Neural cell (in vitro differentiated cells): Measurements from ENCODE around the gene ARL8A.

ENCODE experiments used
- CTCF ChIP-seq: fragments of 450-650 bp; IDR thresholded peaks from 2 replicates; pipeline ENCODE4 v1.5.1; 2014; ENCODE audit warnings: antibody characterized with exemption, mild to moderate bottlenecking, moderate library complexity; ENCODE audit not compliant: poor library complexity, severe bottlenecking
- MXI1 ChIP-seq: fragments of 450-650 bp; conservative IDR thresholded peaks from 2 replicates; pipeline ENCODE4 v1.6.1; 2014; ENCODE audit warnings: antibody characterized with exemption, mild to moderate bottlenecking; ENCODE audit not compliant: poor library complexity, severe bottlenecking

DNA sequence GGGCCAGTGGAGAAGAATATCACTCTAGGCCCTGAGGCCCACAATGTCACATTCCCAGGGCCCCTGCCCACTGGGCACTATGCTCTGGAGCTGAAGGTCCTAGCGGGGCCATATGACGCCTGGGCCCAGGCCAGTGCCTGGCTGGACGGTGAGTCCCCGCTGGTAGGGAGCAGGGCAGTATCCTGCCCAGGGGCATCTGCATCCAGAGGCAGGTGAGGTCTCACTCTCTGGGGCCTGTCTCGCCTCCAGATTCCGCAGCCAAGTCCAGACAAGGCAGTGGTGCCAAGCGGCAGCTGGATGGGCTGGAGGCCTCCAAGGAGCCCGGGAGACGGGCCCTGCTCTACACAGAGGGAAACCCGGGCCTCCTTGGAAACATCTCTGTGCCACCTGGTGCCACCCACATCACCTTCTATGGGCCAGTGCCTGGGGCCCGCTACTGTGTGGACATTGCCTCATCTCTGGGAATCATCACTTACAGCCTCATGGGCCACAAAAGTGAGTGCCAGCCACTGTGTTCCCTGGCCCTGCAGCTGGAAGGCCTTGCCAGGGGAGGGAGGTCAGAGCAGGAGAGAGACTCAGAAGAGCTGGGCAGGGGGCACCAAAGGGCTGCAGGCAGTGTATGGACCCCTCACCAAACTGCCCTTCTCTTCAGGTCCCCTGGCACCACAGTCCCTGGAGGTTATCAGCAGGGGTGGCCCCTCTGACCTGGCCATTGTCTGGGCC lies 26.9 kb upstream of the ARL8A start:
- TF ChIP-seq MXI1 (no peak), CTCF (no peak)
